Esophagus squamous epithelium (tissue), 4 donors: ENCODE data around the gene ITGA8.

ENCODE experiments used
- CTCF ChIP-seq, 6 experiments: fragments of 450-650 bp in 4 of 6; fragments of 200-600 bp in 2 of 6; sonication (generic) in 2 of 6; IDR thresholded peaks; one replicate each; pipeline ENCODE4 v1.5.1; 2016 to 2019; ENCODE audit warnings: antibody characterized with exemption in 6 of 6, mild to moderate bottlenecking in 4 of 6, moderate library complexity in 4 of 6
- POLR2A ChIP-seq, 4 donors: fragments of 450-650 bp; IDR thresholded peaks; one replicate each; pipeline ENCODE4 v1.6.1; 2017; ENCODE audit warnings: antibody characterized with exemption in 4 of 4, mild to moderate bottlenecking in 4 of 4, moderate library complexity in 3 of 4

GRCh38 chr10:15603446-15604011 lies 116.2 kb downstream of the ITGA8 start:
- TF ChIP-seq CTCF (IDR thresholded peaks at IDR 0.05) (no peak), POLR2A (IDR thresholded peaks at IDR 0.05) (no peak)
